ENCODE results near the gene RAB20.

- TF ChIP-seq CTCF (IDR thresholded peaks at IDR 0.05; ENCODE audit: poor library complexity) (no peak), EZH2 (IDR thresholded peaks at IDR 0.05; ENCODE audit: borderline replicate concordance) (no peak)
Measured at GRCh38 chr13:110582421-110582954, 21.0 kb upstream of the RAB20 start.

Measured in hepatocyte (in vitro differentiated cells).